ENCODE data around the gene PPM1L.

Gene PPM1L

GRCh38 chr3:160808838-160809237, 52.8 kb downstream of the PPM1L start:
- no peak for DNase-seq (ENCODE audit: low read depth in 2 of 2)

GRCh38 chr3:160809453-160809852, 53.4 kb downstream of the PPM1L start:
- no peak for DNase-seq (ENCODE audit: low read depth in 2 of 2)

GRCh38 chr3:160810362-160811236, 54.6 kb downstream of the PPM1L start:
- DNase-seq (ENCODE audit: low read depth in 2 of 2) = no peak

GRCh38 chr3:160811237-160811548, 55.2 kb downstream of the PPM1L start:
- no peak for DNase-seq (ENCODE audit: low read depth in 2 of 2)

GRCh38 chr3:160812304-160812703, 56.3 kb downstream of the PPM1L start:
- DNase-seq (ENCODE audit: low read depth in 2 of 2) = no peak

- DNase-seq (ENCODE audit: low read depth in 2 of 2) = no peak
These were observed 59.2 kb downstream of the PPM1L start for GRCh38 chr3:160815280-160815679.

- no peak for DNase-seq (ENCODE audit: low read depth in 2 of 2)
These were observed 64.0 kb downstream of the PPM1L start for GRCh38 chr3:160820022-160820421.

- DNase-seq (ENCODE audit: low read depth in 2 of 2) = no peak
These were observed 64.4 kb downstream of the PPM1L start for GRCh38 chr3:160820430-160820829.

GRCh38 chr3:160822936-160823335, 66.9 kb downstream of the PPM1L start:
- no peak for DNase-seq (ENCODE audit: low read depth in 2 of 2)

GRCh38 chr3:160825311-160825800, 69.3 kb downstream of the PPM1L start:
- no peak for DNase-seq (ENCODE audit: low read depth in 2 of 2)

GRCh38 chr3:160826408-160826807, 70.4 kb downstream of the PPM1L start:
- DNase-seq (ENCODE audit: low read depth in 2 of 2) = no peak

GRCh38 chr3:160826991-160827390, 71.0 kb downstream of the PPM1L start:
- no peak for DNase-seq (ENCODE audit: low read depth in 2 of 2)

- no peak for DNase-seq (ENCODE audit: low read depth in 2 of 2)
These were observed 71.5 kb downstream of the PPM1L start for GRCh38 chr3:160827516-160827915.

GRCh38 chr3:160828880-160829279, 72.8 kb downstream of the PPM1L start:
- no peak for DNase-seq (ENCODE audit: low read depth in 2 of 2)

- no peak for DNase-seq (ENCODE audit: low read depth in 2 of 2)
These were observed 73.5 kb downstream of the PPM1L start for GRCh38 chr3:160829486-160830009.

- no peak for DNase-seq (ENCODE audit: low read depth in 2 of 2)
These were observed 74.8 kb downstream of the PPM1L start for GRCh38 chr3:160830796-160831195.

- DNase-seq (ENCODE audit: low read depth in 2 of 2) = no peak
These were observed 75.4 kb downstream of the PPM1L start for GRCh38 chr3:160831401-160831800.

GRCh38 chr3:160837394-160837980, 81.5 kb downstream of the PPM1L start:
- no peak for DNase-seq (ENCODE audit: low read depth in 2 of 2)

GRCh38 chr3:160840590-160840989, 84.6 kb downstream of the PPM1L start:
- DNase-seq (ENCODE audit: low read depth in 2 of 2) = no peak

- DNase-seq (ENCODE audit: low read depth in 2 of 2) = no peak
These were observed 85.4 kb downstream of the PPM1L start for GRCh38 chr3:160841455-160841854.

GRCh38 chr3:160842021-160843005, 86.3 kb downstream of the PPM1L start:
- no peak for DNase-seq (ENCODE audit: low read depth in 2 of 2)
